ENCODE results near the gene CRYBA2. TPM values are rescaled to one million over a fixed set of nuclear protein-coding genes. Genes with fewer than 3 reads are reported as not detected.

Gene CRYBA2
- polyA plus RNA-seq, 2 of the 4 experiments (the other 2 are of a cell fraction), result not detected

GRCh38 chr2:219010162-219010756, 17.0 kb upstream of the CRYBA2 start:
- no peak overlapping the region for H3K4me3 ChIP-seq
- WGBS (ENCODE audit: missing lambda C conversion rate), result 2% methylated on average over 6 of the region's 6 CpGs
- ATAC-seq, result peak; percentile 93 to 96
- H3K27ac ChIP-seq, result no peak overlapping the region
- TF ChIP-seq CEBPB (IDR thresholded peaks at IDR 0.05) (no peak), MAFK (IDR thresholded peaks at IDR 0.05; ENCODE audit: partially characterized antibody) (no peak), CTCF (IDR thresholded peaks at IDR 0.05) (peak; percentile 38; the same call in 2 of the 3 replicates), RAD21 (conservative IDR thresholded peaks at IDR 0.05 in 1 of 2, IDR thresholded peaks at IDR 0.05 in 1 of 2) (peak; percentile 32 to 59; a peak in 3 of 5 replicates), USF2 (IDR thresholded peaks at IDR 0.05) (no peak), REST (IDR thresholded peaks at IDR 0.05) (no peak), SMC3 (IDR thresholded peaks at IDR 0.05) (0 out of 3 replicates have a peak, but pooled peaks have one; percentile 28)
- no peak for FAIRE-seq
- H3K4me2 ChIP-seq, result no peak overlapping the region
- no peaks in the 10 kb centered on the region for H3K4me1 ChIP-seq
- POLR2A ChIA-PET, result no interaction called here
- CTCF ChIA-PET, result interaction anchor here (0.6 to 3.0 kb wide), 17 partner anchors 8 to 483 kb away, joined by 3 to 20 read pairs (median 5); no protein-coding TSS in a partner anchor
- peak; percentile 56 to 64 for DNase-seq (ENCODE audit: low read depth in 1 of 2, low spot score in 1 of 2)
- H3K9me3 ChIP-seq, result no peaks in the 10 kb centered on the region

GRCh38 chr2:219009294-219009693, 16.1 kb upstream of the CRYBA2 start:
- WGBS (ENCODE audit: missing lambda C conversion rate), result 19% methylated on average over 2 of the region's 2 CpGs
- TF ChIP-seq JUN (IDR thresholded peaks at IDR 0.05) (no peak), HES2 (IDR thresholded peaks at IDR 0.05) (no peak), HOXB5 (CRISPR knock-in tag; IDR thresholded peaks at IDR 0.05) (no peak), ELK1 (IDR thresholded peaks at IDR 0.05; ENCODE audit: low read depth, low read length) (no peak), TP53 (CRISPR knock-in tag; IDR thresholded peaks at IDR 0.05) (no peak), CBX2 (IDR thresholded peaks at IDR 0.05; ENCODE audit: borderline replicate concordance, low read depth) (no peak), USF2 (IDR thresholded peaks at IDR 0.05) (no peak), NFE2L2 (conservative IDR thresholded peaks at IDR 0.05; ENCODE audit: low read length) (no peak), ZFP36 (IDR thresholded peaks at IDR 0.05; ENCODE audit: borderline replicate concordance, partially characterized antibody) (no peak), RARB (CRISPR knock-in tag; IDR thresholded peaks at IDR 0.05) (no peak), PHF8 (IDR thresholded peaks at IDR 0.05; ENCODE audit: borderline replicate concordance, low read depth) (no peak), PBX3 (IDR thresholded peaks at IDR 0.05) (no peak), MAFK (IDR thresholded peaks at IDR 0.05; ENCODE audit: partially characterized antibody) (no peak)
- Histone ChIP-seq H3K4me2 (no peak overlapping the region), H3K4me3 (no peak overlapping the region), H3K4me1 (no peaks in the 10 kb centered on the region), H3K9me3 (no peaks in the 10 kb centered on the region), H3K27ac (no peak overlapping the region)
- FAIRE-seq, result no peak
- no peak for ATAC-seq
- CTCF ChIA-PET, result interaction anchor here (0.7 to 3.0 kb wide), 6 partner anchors 10 to 110 kb away, joined by 3 to 18 read pairs (median 12); no protein-coding TSS in a partner anchor
- POLR2A ChIA-PET, result no interaction called here
- no peak for DNase-seq (ENCODE audit: low read depth in 1 of 2, low spot score in 1 of 2)

Measured in A549 (cell line).